ENCODE data around the gene TLK1. TPM values are rescaled to one million over a fixed set of nuclear protein-coding genes. Genes with fewer than 3 reads are reported as not detected.

The TLK1 gene
- polyA plus RNA-seq, 1 donor from 2014 or later: 33.1 TPM

GRCh38 chr2:171178993-171179392 lies 18.3 kb upstream of the TLK1 start:
- no peaks in the 10 kb centered on the region for H3F3A ChIP-seq (ENCODE audit: insufficient read depth, low read length, poor library complexity, severe bottlenecking)
- no peak overlapping the region for H3K27ac ChIP-seq (ENCODE audit: low read length)
- H3K9ac ChIP-seq (ENCODE audit: low read length): no peak overlapping the region
- H3K9me2 ChIP-seq (ENCODE audit: insufficient read depth, low read length): no peaks in the 10 kb centered on the region
- H3K4me2 ChIP-seq (ENCODE audit: low read length): no peak overlapping the region
- TF ChIP-seq EZH2 (IDR thresholded peaks at IDR 0.05; ENCODE audit: borderline replicate concordance, insufficient read depth, low read length, poor library complexity, severe bottlenecking) (no peak), RAD21 (conservative IDR thresholded peaks at IDR 0.05) (no peak), REST (IDR thresholded peaks at IDR 0.05; ENCODE audit: borderline replicate concordance) (no peak)
- no peak overlapping the region for H2AFZ ChIP-seq (ENCODE audit: low read depth, low read length)
- H3K9me3 ChIP-seq (ENCODE audit: low read length): no peaks in the 10 kb centered on the region
- no peaks in the 10 kb centered on the region for H3K36me3 ChIP-seq (ENCODE audit: insufficient read depth, low read length)
- H3K79me2 ChIP-seq (replicated peaks; ENCODE audit: insufficient read depth, low read length): no peaks in the 10 kb centered on the region
- H3K4me3 ChIP-seq (ENCODE audit: low read length): no peak overlapping the region
- H4K20me1 ChIP-seq (ENCODE audit: insufficient read depth): no peaks in the 10 kb centered on the region
- H3K27me3 ChIP-seq (ENCODE audit: insufficient read depth, low read depth, low read length): no peaks in the 10 kb centered on the region

GRCh38 chr2:171176516-171176915 lies 15.8 kb upstream of the TLK1 start:
- no peaks in the 10 kb centered on the region for H3K9me3 ChIP-seq (ENCODE audit: low read length)
- H3K4me3 ChIP-seq (ENCODE audit: low read length): no peak overlapping the region

More at GRCh38 chr2:171176516-171176915, 15.8 kb upstream of the TLK1 start:
- no peaks in the 10 kb centered on the region for H3K79me2 ChIP-seq (replicated peaks; ENCODE audit: insufficient read depth, low read length)
- H3K4me2 ChIP-seq (ENCODE audit: low read length): no peak overlapping the region
- no peak overlapping the region for H3K9ac ChIP-seq (ENCODE audit: low read length)
- no peak overlapping the region for H3K27ac ChIP-seq (ENCODE audit: low read length)
- H3K36me3 ChIP-seq (ENCODE audit: insufficient read depth, low read length): no peaks in the 10 kb centered on the region
- H3F3A ChIP-seq (ENCODE audit: insufficient read depth, low read length, poor library complexity, severe bottlenecking): no peaks in the 10 kb centered on the region
- H4K20me1 ChIP-seq (ENCODE audit: insufficient read depth): no peaks in the 10 kb centered on the region
- H3K9me2 ChIP-seq (ENCODE audit: insufficient read depth, low read length): no peaks in the 10 kb centered on the region
- no peaks in the 10 kb centered on the region for H3K27me3 ChIP-seq (ENCODE audit: insufficient read depth, low read depth, low read length)
- TF ChIP-seq TAF1 (IDR thresholded peaks at IDR 0.05; ENCODE audit: low read depth): no peak
- TF ChIP-seq RAD21 (conservative IDR thresholded peaks at IDR 0.05): no peak
- TF ChIP-seq MXI1 (conservative IDR thresholded peaks at IDR 0.05; ENCODE audit: poor library complexity, severe bottlenecking): no peak
- TF ChIP-seq EZH2 (IDR thresholded peaks at IDR 0.05; ENCODE audit: borderline replicate concordance, insufficient read depth, low read length, poor library complexity, severe bottlenecking): no peak
- TF ChIP-seq SMC3 (conservative IDR thresholded peaks at IDR 0.05; ENCODE audit: poor library complexity): no peak
- no peak for TF ChIP-seq POLR2AphosphoS5 (IDR thresholded peaks at IDR 0.05)
- TF ChIP-seq EP300 (conservative IDR thresholded peaks at IDR 0.05; ENCODE audit: poor library complexity, severe bottlenecking): no peak
- TF ChIP-seq REST (IDR thresholded peaks at IDR 0.05; ENCODE audit: borderline replicate concordance): no peak
- no peak for TF ChIP-seq CTCF (IDR thresholded peaks at IDR 0.05; ENCODE audit: poor library complexity, severe bottlenecking)
- H2AFZ ChIP-seq (ENCODE audit: low read depth, low read length): no peak overlapping the region

Data from neural cell (in vitro differentiated cells).